GM23338 (cell line): ENCODE measurements around the gene SLC6A19. TPM values are rescaled to one million over a fixed set of nuclear protein-coding genes. Genes with fewer than 3 reads are reported as not detected.

Experiments
- ATAC-seq: fragments of 200-7000 bp; cut with Tn5 transposase; 3 replicates; pipeline ENCODE4 v1.9.1; 2020
- DNase-seq: peaks from one replicate; pipeline ENCODE4 v3.0.0-alpha.2; 2015; ENCODE audit warnings: low spot score
- H2AFZ ChIP-seq: fragments of 200-600 bp; sonication (generic); 2 replicates; pipeline ENCODE4 v1.8.0; 2016; ENCODE audit warnings: antibody characterized with exemption, mild to moderate bottlenecking, moderate library complexity
- H3F3A ChIP-seq: fragments of 200-600 bp; sonication (generic); replicated peaks from 2 replicates; pipeline ENCODE4 v1.8.0; 2017; ENCODE audit warnings: antibody characterized with exemption, mixed run types, low read depth
- H3K27ac ChIP-seq: fragments of 200-600 bp; sonication (generic); 2 replicates; pipeline ENCODE4 v1.6.1; 2016; ENCODE audit warnings: low read depth
- H3K27me3 ChIP-seq: fragments of 200-600 bp; sonication (generic); 2 replicates; pipeline ENCODE4 v1.8.0; 2016; ENCODE audit warnings: mild to moderate bottlenecking, mixed run types, moderate library complexity; ENCODE audit not compliant: insufficient read depth
- H3K36me3 ChIP-seq: fragments of 200-600 bp; sonication (generic); 2 replicates; pipeline ENCODE4 v1.8.0; 2016; ENCODE audit warnings: mild to moderate bottlenecking; ENCODE audit not compliant: insufficient read depth
- H3K4me1 ChIP-seq: fragments of 200-600 bp; sonication (generic); 2 replicates; pipeline ENCODE4 v1.8.0; 2016; ENCODE audit warnings: mild to moderate bottlenecking, moderate library complexity; ENCODE audit not compliant: insufficient read depth
- H3K4me2 ChIP-seq: fragments of 200-600 bp; sonication (generic); 2 replicates; pipeline ENCODE4 v1.7.1; 2017; ENCODE audit warnings: mixed run types
- H3K4me3 ChIP-seq: fragments of 200-600 bp; sonication (generic); 2 replicates; pipeline ENCODE4 v1.6.1; 2016; ENCODE audit warnings: mixed run types
- H3K79me2 ChIP-seq: fragments of 200-600 bp; sonication (generic); replicated peaks from 2 replicates; pipeline ENCODE4 v1.8.0; 2017; ENCODE audit warnings: mild to moderate bottlenecking; ENCODE audit not compliant: insufficient read depth
- H3K9me2 ChIP-seq: fragments of 200-600 bp; sonication (generic); 2 replicates; pipeline ENCODE4 v1.8.0; 2017; ENCODE audit not compliant: insufficient read depth
- H4K20me1 ChIP-seq: fragments of 200-600 bp; sonication (generic); replicated peaks from 2 replicates; pipeline ENCODE4 v1.8.0; 2017; ENCODE audit warnings: mild to moderate bottlenecking; ENCODE audit not compliant: insufficient read depth
- H3K27ac Mint-ChIP-seq: 2 replicates; pipeline ENCODE4 v1.8.0; 2020; ENCODE audit warnings: inconsistent platforms, mild to moderate bottlenecking, moderate library complexity, mixed read lengths
- H3K27me3 Mint-ChIP-seq: 3 replicates; pipeline ENCODE4 v1.8.0; 2022; ENCODE audit warnings: low read depth, mild to moderate bottlenecking, moderate library complexity, mixed read lengths, inconsistent platforms; ENCODE audit not compliant: insufficient read depth, poor library complexity
- H3K36me3 Mint-ChIP-seq: 3 replicates; pipeline ENCODE4 v1.8.0; 2021; ENCODE audit warnings: low read depth, mild to moderate bottlenecking, inconsistent platforms, moderate library complexity, mixed read lengths
- H3K4me1 Mint-ChIP-seq: 3 replicates; pipeline ENCODE4 v1.8.0; 2020; ENCODE audit warnings: mild to moderate bottlenecking, inconsistent platforms, mixed read lengths
- H3K4me3 Mint-ChIP-seq: 3 replicates; pipeline ENCODE4 v1.8.0; 2021; ENCODE audit warnings: moderate library complexity, mild to moderate bottlenecking, inconsistent platforms, mixed read lengths
- H3K9me3 Mint-ChIP-seq: 3 replicates; pipeline ENCODE4 v1.8.0; 2020; ENCODE audit warnings: moderate library complexity, mild to moderate bottlenecking, inconsistent platforms, mixed read lengths
- CREB1 ChIP-seq: fragments of 250-450 bp; sonication (Bioruptor Pico); IDR thresholded peaks from 2 replicates; pipeline ENCODE4 v1.5.0; 2020; ENCODE audit warnings: low read depth, mild to moderate bottlenecking, moderate library complexity
- JUNB ChIP-seq: IDR thresholded peaks from one replicate; pipeline ENCODE4 v1.6.1; 2016; ENCODE audit warnings: antibody characterized with exemption; ENCODE audit not compliant: unreplicated experiment
- NANOG ChIP-seq: IDR thresholded peaks from 2 replicates; pipeline ENCODE4 v1.6.1; 2016; ENCODE audit warnings: antibody characterized with exemption, borderline replicate concordance
- POLR2AphosphoS5 ChIP-seq: IDR thresholded peaks from 2 replicates; pipeline ENCODE4 v1.6.1; 2016; ENCODE audit warnings: antibody characterized with exemption, low read depth
- REST ChIP-seq: IDR thresholded peaks from one replicate; pipeline ENCODE4 v1.6.1; 2018; ENCODE audit warnings: antibody characterized with exemption; ENCODE audit not compliant: unreplicated experiment
- STAT1 ChIP-seq: IDR thresholded peaks from one replicate; pipeline ENCODE4 v1.6.1; 2016; ENCODE audit warnings: antibody characterized with exemption; ENCODE audit not compliant: unreplicated experiment
- ZNF462 ChIP-seq: fragments of 250-450 bp; sonication (Bioruptor Pico); IDR thresholded peaks from 2 replicates; pipeline ENCODE4 v1.5.0; 2020; ENCODE audit warnings: mild to moderate bottlenecking, moderate library complexity
- polyA plus RNA-seq: library from polyadenylated mRNA; unstranded; fragments of >200 nt; fragmentation: Nextera tagmentation; extraction: Ambion mirVana; gene quantifications from 2 replicates; pipeline ENCODE4 v1.2.1, GENCODE V29; 2016
- total RNA-seq: library from RNA; depleted of rRNA; stranded (reverse); fragments of >200 nt; shearing (Covaris generic); gene quantifications from 2 replicates; pipeline ENCODE4 v1.2.3, GENCODE V29; 2014

The SLC6A19 gene
- total and polyA plus RNA-seq, 2 experiments from 2014 or later = not detected

GRCh38 chr5:1226231-1226630 is 24.8 kb downstream of the SLC6A19 start (continued):
- TF ChIP-seq REST (no peak), POLR2AphosphoS5 (no peak), NANOG (no peak)

- Mint-ChIP-seq H3K27ac (no peak overlapping the region), H3K4me1 (peaks cover 20% of the 10 kb centered on the region), H3K27me3 (peaks cover 13% of the 10 kb centered on the region), H3K9me3 (no peaks in the 10 kb centered on the region), H3K4me3 (no peak overlapping the region), H3K36me3 (no peaks in the 10 kb centered on the region)
- H3K9me2 ChIP-seq = peaks cover 4% of the 10 kb centered on the region; the same call in 1 of the 2 replicates
- H3K36me3 ChIP-seq = no peaks in the 10 kb centered on the region
- no peak overlapping the region for H3K27ac ChIP-seq
- no peaks in the 10 kb centered on the region for H3K79me2 ChIP-seq
- TF ChIP-seq NANOG (no peak), STAT1 (no peak), ZNF462 (CRISPR knock-in tag) (no peak), CREB1 (CRISPR knock-in tag) (no peak), JUNB (no peak)
- H3F3A ChIP-seq = peaks cover 6% of the 10 kb centered on the region
- DNase-seq = no peak
- no peak overlapping the region for H3K4me3 ChIP-seq
- H4K20me1 ChIP-seq = no peaks in the 10 kb centered on the region
- H3K4me1 ChIP-seq = no peaks in the 10 kb centered on the region
- H3K4me2 ChIP-seq = no peak overlapping the region
- H3K27me3 ChIP-seq = no peaks in the 10 kb centered on the region
- ATAC-seq = no peak
- H2AFZ ChIP-seq = no peak overlapping the region
Observed at GRCh38 chr5:1226839-1227581, 25.6 kb downstream of the SLC6A19 start.
